Liver (tissue), 9 donors: ENCODE results near the gene GALNT9. TPM values are rescaled to one million over a fixed set of nuclear protein-coding genes. Genes with fewer than 3 reads are reported as not detected.

ENCODE experiments used
- DNase-seq: peaks from one replicate; pipeline ENCODE4 v3.0.0-alpha.2; 2017; ENCODE audit warnings: low spot score
- H3K27ac ChIP-seq, 2 donors: one replicate each; pipeline ENCODE4 v1.7.0; 2013; ENCODE audit warnings: inconsistent platforms in 2 of 2, low read length in 2 of 2, control low read depth in 1 of 2, low read depth in 1 of 2, mild to moderate bottlenecking in 1 of 2
- H3K27me3 ChIP-seq, 4 donors: one replicate each; pipeline versions ENCODE4 v1.6.1 to v1.7.0; 2013; ENCODE audit warnings: low read length in 3 of 4, inconsistent platforms in 1 of 4, mild to moderate bottlenecking in 1 of 4, moderate library complexity in 1 of 4; ENCODE audit not compliant: control insufficient read depth in 4 of 4, insufficient read depth in 4 of 4
- H3K36me3 ChIP-seq, 4 donors: one replicate each; pipeline versions ENCODE4 v1.6.1 to v1.7.0; 2013; ENCODE audit warnings: low read length in 3 of 4, mild to moderate bottlenecking in 3 of 4, low read depth in 1 of 4, moderate library complexity in 1 of 4; ENCODE audit not compliant: control insufficient read depth in 4 of 4, insufficient read depth in 3 of 4
- H3K4me1 ChIP-seq, 4 donors: one replicate each; pipeline versions ENCODE4 v1.6.1 to v1.7.0; 2013; ENCODE audit warnings: low read length in 3 of 4, mild to moderate bottlenecking in 3 of 4, moderate library complexity in 1 of 4; ENCODE audit not compliant: control insufficient read depth in 4 of 4, insufficient read depth in 4 of 4
- H3K4me3 ChIP-seq, 3 donors: one replicate each; pipeline versions ENCODE4 v1.6.1 to v1.7.0; 2013; ENCODE audit warnings: low read length in 3 of 3, control low read depth in 1 of 3, low read depth in 1 of 3, mild to moderate bottlenecking in 1 of 3
- H3K9ac ChIP-seq, 2 donors: one replicate each; pipeline ENCODE4 v1.7.0; 2013; ENCODE audit warnings: low read length in 2 of 2, mild to moderate bottlenecking in 2 of 2, moderate library complexity in 2 of 2, control low read depth in 1 of 2, low read depth in 1 of 2
- H3K9me3 ChIP-seq, 4 donors: one replicate each; pipeline versions ENCODE4 v1.6.1 to v1.7.0; 2013; ENCODE audit warnings: low read length in 3 of 4; ENCODE audit not compliant: control insufficient read depth in 4 of 4
- EGR1 ChIP-seq, 2 donors: IDR thresholded peaks; 2 replicates each; pipeline ENCODE4 v1.6.1; 2016 to 2018; ENCODE audit warnings: antibody characterized with exemption in 2 of 2, low read depth in 2 of 2
- GABPA ChIP-seq, 2 donors: IDR thresholded peaks in 1 of 2; conservative IDR thresholded peaks in 1 of 2; 2 replicates each; pipeline ENCODE4 v1.6.1; 2016; ENCODE audit warnings: antibody characterized with exemption in 2 of 2, mild to moderate bottlenecking in 1 of 2, moderate library complexity in 1 of 2
- HNF4A ChIP-seq, 2 donors: conservative IDR thresholded peaks; 2 replicates each; pipeline ENCODE4 v1.6.1; 2016; ENCODE audit warnings: antibody characterized with exemption in 2 of 2, mild to moderate bottlenecking in 2 of 2
- HNF4G ChIP-seq: IDR thresholded peaks from 2 replicates; pipeline ENCODE4 v1.6.1; 2016; ENCODE audit warnings: antibody characterized with exemption
- JUND ChIP-seq, 2 donors: IDR thresholded peaks; 2 replicates each; pipeline ENCODE4 v1.6.1; 2016; ENCODE audit warnings: antibody characterized with exemption in 2 of 2
- RXRA ChIP-seq, 2 donors: IDR thresholded peaks; 2 replicates each; pipeline ENCODE4 v1.6.1; 2017 to 2018; ENCODE audit warnings: antibody characterized with exemption in 2 of 2, mild to moderate bottlenecking in 1 of 2
- SP1 ChIP-seq: IDR thresholded peaks from 2 replicates; pipeline ENCODE4 v1.6.1; 2018; ENCODE audit warnings: antibody characterized with exemption, mild to moderate bottlenecking
- TAF1 ChIP-seq: conservative IDR thresholded peaks from 2 replicates; pipeline ENCODE4 v1.6.1; 2016; ENCODE audit warnings: antibody characterized with exemption, mild to moderate bottlenecking
- YY1 ChIP-seq: IDR thresholded peaks from 2 replicates; pipeline ENCODE4 v1.6.1; 2016; ENCODE audit warnings: antibody characterized with exemption, mild to moderate bottlenecking
- WGBS: extraction: QIAGEN DNeasy Blood & Tissue Kit; methylation state at CpG from one replicate; pipeline ENCODE4 v1.1.7; 2013; 5-methylcytosine and 5-hydroxymethylcytosine counted together
- polyA plus RNA-seq, 2 donors: library from polyadenylated mRNA; stranded (reverse) in 1 of 2; unstranded in 1 of 2; fragments of 200-250 nt in 1 of 2; fragments of >200 nt in 1 of 2; fragmentation: Nextera tagmentation in 1 of 2; extraction: Ambion mirVana in 1 of 2; gene quantifications; one replicate each; pipeline versions ENCODE4 v1.2.1 to v1.2.3, GENCODE V29; 2013 to 2015
- total RNA-seq, 2 donors: library from RNA; depleted of rRNA; stranded (reverse); fragments of >200 nt; gene quantifications; one replicate each; pipeline ENCODE4 v1.2.3, GENCODE V29; 2014
- TF ChIP-seq, protein P1 (sequence below): IDR thresholded peaks from 2 replicates; pipeline ENCODE4 v1.6.1; 2016; ENCODE audit warnings: antibody characterized with exemption, mild to moderate bottlenecking
- TF ChIP-seq, protein P2 (sequence below): IDR thresholded peaks from 2 replicates; pipeline ENCODE4 v1.6.1; 2016; ENCODE audit warnings: antibody characterized with exemption
- TF ChIP-seq, protein P3 (sequence below): IDR thresholded peaks from 2 replicates; pipeline ENCODE4 v1.6.1; 2016; ENCODE audit warnings: antibody characterized with exemption
- TF ChIP-seq, protein P4 (sequence below): fragments of 150-350 bp; IDR thresholded peaks from 2 replicates; pipeline ENCODE4 v1.5.1; 2017; ENCODE audit warnings: improper control_type of control experiment, low read depth, low read length; ENCODE audit not compliant: missing input control
- donor health status: healthy.
- donor health status: healthy.
- donor health status: healthy.
- donor health status: healthy.
- donor health status: healthy.

Gene GALNT9
- total and polyA plus RNA-seq, 4 donors: 0.05 to 0.25 (median 0.09) TPM; not detected in 1

DNA sequence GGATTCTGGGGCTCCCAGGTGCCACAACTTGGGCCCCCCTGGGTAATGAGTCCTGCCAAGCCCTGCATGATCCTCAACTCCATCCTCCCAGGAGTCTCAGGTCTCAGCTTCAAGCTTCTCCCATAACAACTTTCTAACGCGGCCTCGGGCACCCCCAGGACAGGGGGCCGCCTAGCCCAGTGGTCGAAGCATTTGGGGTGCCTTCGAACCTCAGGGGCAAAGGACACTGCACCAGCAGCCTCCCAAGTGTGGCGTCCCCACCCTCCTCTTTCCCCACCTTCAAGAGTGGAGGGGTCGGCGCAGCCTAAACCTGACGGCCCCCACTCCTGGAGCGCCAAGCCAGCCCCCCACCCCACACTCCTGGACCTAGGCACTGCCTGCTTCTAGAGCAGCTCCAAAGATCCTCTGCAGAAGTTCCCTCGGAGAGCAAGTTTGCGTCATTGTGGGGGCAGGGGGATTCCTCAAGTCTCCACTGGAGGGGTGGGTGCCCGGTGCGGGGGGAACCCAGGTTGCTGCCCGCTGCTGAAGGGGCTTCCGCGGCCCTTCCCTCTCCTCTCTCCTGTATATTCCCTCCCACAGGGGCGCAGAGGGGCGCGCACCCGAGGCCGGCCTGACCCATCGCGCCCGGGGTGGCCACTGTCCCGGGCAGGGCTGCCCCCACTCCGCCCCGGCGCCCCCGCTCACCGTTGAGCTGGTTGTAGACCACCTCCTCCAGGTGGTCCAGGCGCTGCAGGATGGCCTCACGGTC lies 933 bp downstream of the GALNT9 start:
- WGBS: 63% methylated on average over 34 of the region's 34 CpGs
- DNase-seq: no peak

DNA sequence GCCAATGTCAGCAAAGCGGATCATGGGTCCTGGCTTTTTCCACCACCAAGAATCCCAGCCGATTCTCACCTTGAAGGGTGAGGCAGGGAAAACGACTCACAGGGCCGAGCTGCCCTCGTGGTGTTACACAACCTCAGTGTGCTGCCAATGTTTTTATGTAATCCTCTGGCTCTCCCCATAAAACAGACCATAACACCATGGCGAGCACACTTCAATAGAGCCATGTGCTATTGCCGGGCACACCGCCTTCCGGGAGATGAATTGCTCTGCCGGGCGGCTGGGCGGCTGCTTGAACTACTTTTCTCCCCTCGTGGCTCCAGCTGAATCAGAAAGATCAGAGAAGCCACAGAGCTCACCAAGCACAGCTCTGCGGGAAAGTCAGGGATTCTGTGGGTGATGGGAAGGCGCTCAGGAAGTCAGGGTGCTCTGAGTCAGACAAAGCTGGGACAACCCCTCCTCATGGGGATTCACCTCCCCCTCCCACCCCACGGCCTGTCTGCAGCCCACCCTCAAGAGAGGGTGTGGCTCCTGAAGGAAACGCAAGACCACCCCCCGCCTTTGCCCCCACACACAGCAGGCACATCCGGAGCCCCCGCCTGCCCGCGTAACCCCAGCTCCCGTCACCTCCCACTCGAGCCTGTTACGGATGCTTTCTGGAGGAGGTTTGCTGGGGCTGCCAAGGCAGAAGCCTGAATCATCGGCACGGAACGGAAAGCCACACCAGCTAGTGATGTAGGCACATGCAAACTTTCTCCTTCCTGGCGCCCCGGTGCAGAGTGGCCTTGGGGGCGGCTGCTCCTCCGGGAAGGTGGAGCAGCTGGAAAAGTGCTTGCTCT lies 1.8 kb downstream of the GALNT9 start:
- H3K27me3 ChIP-seq: peaks cover 2 to 5% (median 4%) of the 10 kb centered on the region in 4 donors
- no peak overlapping the region for H3K27ac ChIP-seq
- H3K4me1 ChIP-seq: peaks cover 0 to 13% (median 2%) of the 10 kb centered on the region in 4 donors
- no peaks in the 10 kb centered on the region for H3K36me3 ChIP-seq
- H3K9me3 ChIP-seq: no peaks in the 10 kb centered on the region
- DNase-seq: no peak
- H3K4me3 ChIP-seq: no peak overlapping the region
- no peak overlapping the region for H3K9ac ChIP-seq
- 30% methylated on average over 32 of the region's 32 CpGs for WGBS
- no peak for TF ChIP-seq RXRA (IDR thresholded peaks at IDR 0.05)
- no peak for TF ChIP-seq JUND (IDR thresholded peaks at IDR 0.05)
- TF ChIP-seq, protein P1, sequence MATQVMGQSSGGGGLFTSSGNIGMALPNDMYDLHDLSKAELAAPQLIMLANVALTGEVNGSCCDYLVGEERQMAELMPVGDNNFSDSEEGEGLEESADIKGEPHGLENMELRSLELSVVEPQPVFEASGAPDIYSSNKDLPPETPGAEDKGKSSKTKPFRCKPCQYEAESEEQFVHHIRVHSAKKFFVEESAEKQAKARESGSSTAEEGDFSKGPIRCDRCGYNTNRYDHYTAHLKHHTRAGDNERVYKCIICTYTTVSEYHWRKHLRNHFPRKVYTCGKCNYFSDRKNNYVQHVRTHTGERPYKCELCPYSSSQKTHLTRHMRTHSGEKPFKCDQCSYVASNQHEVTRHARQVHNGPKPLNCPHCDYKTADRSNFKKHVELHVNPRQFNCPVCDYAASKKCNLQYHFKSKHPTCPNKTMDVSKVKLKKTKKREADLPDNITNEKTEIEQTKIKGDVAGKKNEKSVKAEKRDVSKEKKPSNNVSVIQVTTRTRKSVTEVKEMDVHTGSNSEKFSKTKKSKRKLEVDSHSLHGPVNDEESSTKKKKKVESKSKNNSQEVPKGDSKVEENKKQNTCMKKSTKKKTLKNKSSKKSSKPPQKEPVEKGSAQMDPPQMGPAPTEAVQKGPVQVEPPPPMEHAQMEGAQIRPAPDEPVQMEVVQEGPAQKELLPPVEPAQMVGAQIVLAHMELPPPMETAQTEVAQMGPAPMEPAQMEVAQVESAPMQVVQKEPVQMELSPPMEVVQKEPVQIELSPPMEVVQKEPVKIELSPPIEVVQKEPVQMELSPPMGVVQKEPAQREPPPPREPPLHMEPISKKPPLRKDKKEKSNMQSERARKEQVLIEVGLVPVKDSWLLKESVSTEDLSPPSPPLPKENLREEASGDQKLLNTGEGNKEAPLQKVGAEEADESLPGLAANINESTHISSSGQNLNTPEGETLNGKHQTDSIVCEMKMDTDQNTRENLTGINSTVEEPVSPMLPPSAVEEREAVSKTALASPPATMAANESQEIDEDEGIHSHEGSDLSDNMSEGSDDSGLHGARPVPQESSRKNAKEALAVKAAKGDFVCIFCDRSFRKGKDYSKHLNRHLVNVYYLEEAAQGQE: no peak
- no peak for TF ChIP-seq HNF4A (conservative IDR thresholded peaks at IDR 0.05)
- TF ChIP-seq, protein P2, sequence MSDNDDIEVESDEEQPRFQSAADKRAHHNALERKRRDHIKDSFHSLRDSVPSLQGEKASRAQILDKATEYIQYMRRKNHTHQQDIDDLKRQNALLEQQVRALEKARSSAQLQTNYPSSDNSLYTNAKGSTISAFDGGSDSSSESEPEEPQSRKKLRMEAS: no peak
- TF ChIP-seq YY1: no peak
- TF ChIP-seq EGR1 (IDR thresholded peaks at IDR 0.05; ENCODE audit: low read depth in 2 of 2): no peak
- TF ChIP-seq TAF1: no peak

More for the DNA sequence above, 933 bp downstream of the GALNT9 start:
- no peaks in the 10 kb centered on the region for H3K9me3 ChIP-seq
- TF ChIP-seq HNF4G: no peak
- TF ChIP-seq, protein P1: no peak
- TF ChIP-seq, protein P3, sequence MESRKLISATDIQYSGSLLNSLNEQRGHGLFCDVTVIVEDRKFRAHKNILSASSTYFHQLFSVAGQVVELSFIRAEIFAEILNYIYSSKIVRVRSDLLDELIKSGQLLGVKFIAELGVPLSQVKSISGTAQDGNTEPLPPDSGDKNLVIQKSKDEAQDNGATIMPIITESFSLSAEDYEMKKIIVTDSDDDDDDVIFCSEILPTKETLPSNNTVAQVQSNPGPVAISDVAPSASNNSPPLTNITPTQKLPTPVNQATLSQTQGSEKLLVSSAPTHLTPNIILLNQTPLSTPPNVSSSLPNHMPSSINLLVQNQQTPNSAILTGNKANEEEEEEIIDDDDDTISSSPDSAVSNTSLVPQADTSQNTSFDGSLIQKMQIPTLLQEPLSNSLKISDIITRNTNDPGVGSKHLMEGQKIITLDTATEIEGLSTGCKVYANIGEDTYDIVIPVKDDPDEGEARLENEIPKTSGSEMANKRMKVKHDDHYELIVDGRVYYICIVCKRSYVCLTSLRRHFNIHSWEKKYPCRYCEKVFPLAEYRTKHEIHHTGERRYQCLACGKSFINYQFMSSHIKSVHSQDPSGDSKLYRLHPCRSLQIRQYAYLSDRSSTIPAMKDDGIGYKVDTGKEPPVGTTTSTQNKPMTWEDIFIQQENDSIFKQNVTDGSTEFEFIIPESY: no peak
- TF ChIP-seq, protein P4, sequence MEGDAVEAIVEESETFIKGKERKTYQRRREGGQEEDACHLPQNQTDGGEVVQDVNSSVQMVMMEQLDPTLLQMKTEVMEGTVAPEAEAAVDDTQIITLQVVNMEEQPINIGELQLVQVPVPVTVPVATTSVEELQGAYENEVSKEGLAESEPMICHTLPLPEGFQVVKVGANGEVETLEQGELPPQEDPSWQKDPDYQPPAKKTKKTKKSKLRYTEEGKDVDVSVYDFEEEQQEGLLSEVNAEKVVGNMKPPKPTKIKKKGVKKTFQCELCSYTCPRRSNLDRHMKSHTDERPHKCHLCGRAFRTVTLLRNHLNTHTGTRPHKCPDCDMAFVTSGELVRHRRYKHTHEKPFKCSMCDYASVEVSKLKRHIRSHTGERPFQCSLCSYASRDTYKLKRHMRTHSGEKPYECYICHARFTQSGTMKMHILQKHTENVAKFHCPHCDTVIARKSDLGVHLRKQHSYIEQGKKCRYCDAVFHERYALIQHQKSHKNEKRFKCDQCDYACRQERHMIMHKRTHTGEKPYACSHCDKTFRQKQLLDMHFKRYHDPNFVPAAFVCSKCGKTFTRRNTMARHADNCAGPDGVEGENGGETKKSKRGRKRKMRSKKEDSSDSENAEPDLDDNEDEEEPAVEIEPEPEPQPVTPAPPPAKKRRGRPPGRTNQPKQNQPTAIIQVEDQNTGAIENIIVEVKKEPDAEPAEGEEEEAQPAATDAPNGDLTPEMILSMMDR: no peak
- no peak for TF ChIP-seq SP1
- TF ChIP-seq TAF1: no peak
- TF ChIP-seq GABPA (IDR thresholded peaks at IDR 0.05 in 1 of 2, conservative IDR thresholded peaks at IDR 0.05 in 1 of 2): no peak
- H3K4me1 ChIP-seq: peaks cover 0 to 13% (median 2%) of the 10 kb centered on the region in 4 donors
- no peak overlapping the region for H3K27ac ChIP-seq
- no peak overlapping the region for H3K9ac ChIP-seq
- H3K36me3 ChIP-seq: no peaks in the 10 kb centered on the region
- H3K4me3 ChIP-seq: no peak overlapping the region
- H3K27me3 ChIP-seq: peaks cover 0 to 5% (median 3%) of the 10 kb centered on the region in 4 donors
